Aorta (tissue), 5 donors: Measurements from ENCODE around the gene ANAPC2. TPM values are rescaled to one million over a fixed set of nuclear protein-coding genes. Genes with fewer than 3 reads are reported as not detected.

Experiments
- ATAC-seq: fragments of 200-7000 bp; cut with Tn5 transposase; one replicate; pipeline ENCODE4 v1.9.1; 2022; ENCODE audit warnings: moderate library complexity; ENCODE audit not compliant: low FRiP score
- DNase-seq, 2 donors: peaks; one replicate each; pipeline ENCODE4 v3.0.0-alpha.2; 2020
- H3K27ac ChIP-seq, 2 donors: one replicate each; pipeline ENCODE4 v1.5.1; 2013; ENCODE audit warnings: low read length in 2 of 2, mild to moderate bottlenecking in 2 of 2, moderate library complexity in 2 of 2, control low read depth in 1 of 2, inconsistent platforms in 1 of 2, low read depth in 1 of 2
- H3K27me3 ChIP-seq, 2 donors: one replicate each; pipeline ENCODE4 v1.6.1; 2013; ENCODE audit warnings: control low read depth in 1 of 2, low read length in 1 of 2, mild to moderate bottlenecking in 1 of 2, moderate library complexity in 1 of 2; ENCODE audit not compliant: insufficient read depth in 2 of 2, control insufficient read depth in 1 of 2
- H3K36me3 ChIP-seq, 2 donors: one replicate each; pipeline ENCODE4 v1.6.1; 2013; ENCODE audit warnings: control low read depth in 1 of 2, low read length in 1 of 2, mild to moderate bottlenecking in 1 of 2; ENCODE audit not compliant: insufficient read depth in 2 of 2, control insufficient read depth in 1 of 2
- H3K4me1 ChIP-seq, 2 donors: one replicate each; pipeline ENCODE4 v1.6.1; 2013; ENCODE audit warnings: low read length in 2 of 2, control low read depth in 1 of 2, mild to moderate bottlenecking in 1 of 2, moderate library complexity in 1 of 2; ENCODE audit not compliant: insufficient read depth in 2 of 2, control insufficient read depth in 1 of 2
- H3K4me3 ChIP-seq, 2 donors: one replicate each; pipeline ENCODE4 v1.5.1; 2013; ENCODE audit warnings: low read length in 2 of 2, control low read depth in 1 of 2, mild to moderate bottlenecking in 1 of 2
- H3K9me3 ChIP-seq: one replicate; pipeline ENCODE4 v1.6.1; 2013; ENCODE audit warnings: mild to moderate bottlenecking, low read length; ENCODE audit not compliant: control insufficient read depth
- WGBS, 2 donors: extraction: QIAGEN DNeasy Blood & Tissue Kit; methylation state at CpG; one replicate each; pipeline ENCODE4 v1.1.7; 2013; 5-methylcytosine and 5-hydroxymethylcytosine counted together
- intact Hi-C, 2 donors: fragments of 100-400 bp; cut with DNase I; formaldehyde crosslinking; loops; one replicate each; pipeline versions ENCODE4 v1.14.2 to v1.15.0; 2022
- polyA plus RNA-seq, 2 donors: library from polyadenylated mRNA; stranded (reverse); fragments of 200-250 nt; gene quantifications; one replicate each; pipeline ENCODE4 v1.2.3, GENCODE V29; 2013
- total RNA-seq, 2 donors: library from RNA; stranded (reverse); fragmentation: NEBNext Ultra II Directional; extraction: Animal tissue kit (Norgen Biotek cat#: 25700); gene quantifications; one replicate each; pipeline ENCODE4 v1.2.1, GENCODE V29; 2021
- donor health status: healthy with polysubstance abuse.
- donor health status: Bipolar disorder and iron deficiency.
- donor health status: DM: no; HTN: no; CAD: no.
- donor health status: DM: no; HTN: no; CAD: no.
- donor health status: DM: yes; HTN: yes; CAD: no.

The ANAPC2 gene
- total and polyA plus RNA-seq, 4 donors: 13.3 to 84.5 (median 46.4) TPM

- ATAC-seq (no peak), DNase-seq (no peak)
- no peak overlapping the region for H3K4me3 ChIP-seq
- no peak overlapping the region for H3K27ac ChIP-seq
- no peaks in the 10 kb centered on the region for H3K27me3 ChIP-seq
- no peaks in the 10 kb centered on the region for H3K4me1 ChIP-seq
- no peaks in the 10 kb centered on the region for H3K9me3 ChIP-seq
- intact Hi-C loops: no loop called here
- no peaks in the 10 kb centered on the region for H3K36me3 ChIP-seq
- WGBS, 2 donors: 80% methylated on average over 4 of the region's 4 CpGs
Observed at GRCh38 chr9:137134191-137134590, 54.2 kb downstream of the ANAPC2 start.

DNA sequence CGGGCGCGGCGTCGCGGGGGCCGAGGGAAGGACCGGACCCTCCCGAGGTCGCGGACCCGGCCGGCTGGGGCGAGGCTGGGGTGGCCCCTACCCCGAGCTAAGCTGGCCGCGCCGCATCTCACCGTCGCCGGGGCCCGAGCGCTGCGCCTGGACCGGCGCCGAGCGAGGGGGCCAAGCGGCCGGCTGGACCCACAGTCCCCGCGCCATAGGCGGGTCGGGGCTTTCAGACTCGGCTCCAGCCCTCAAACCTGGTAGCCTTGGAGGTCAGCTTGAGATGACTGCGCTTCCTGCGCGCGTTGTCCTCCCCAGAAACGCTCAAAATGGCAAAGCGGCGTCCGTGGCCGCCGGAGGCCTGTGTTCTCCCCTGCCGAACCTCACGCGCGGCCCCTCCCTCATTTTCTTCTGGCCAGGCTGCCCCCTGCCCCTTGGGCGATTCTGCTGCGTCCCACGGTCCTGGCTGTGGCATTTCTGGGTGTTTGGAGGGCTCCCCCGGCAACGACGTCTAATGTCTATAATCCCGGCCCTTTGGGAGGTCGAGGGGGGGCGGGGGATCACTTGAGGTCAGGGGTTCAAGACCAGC, 58.1 kb downstream of the ANAPC2 start:
- WGBS, 2 donors: 6 to 8% methylated on average over 54 to 58 of the region's 58 CpGs

DNA sequence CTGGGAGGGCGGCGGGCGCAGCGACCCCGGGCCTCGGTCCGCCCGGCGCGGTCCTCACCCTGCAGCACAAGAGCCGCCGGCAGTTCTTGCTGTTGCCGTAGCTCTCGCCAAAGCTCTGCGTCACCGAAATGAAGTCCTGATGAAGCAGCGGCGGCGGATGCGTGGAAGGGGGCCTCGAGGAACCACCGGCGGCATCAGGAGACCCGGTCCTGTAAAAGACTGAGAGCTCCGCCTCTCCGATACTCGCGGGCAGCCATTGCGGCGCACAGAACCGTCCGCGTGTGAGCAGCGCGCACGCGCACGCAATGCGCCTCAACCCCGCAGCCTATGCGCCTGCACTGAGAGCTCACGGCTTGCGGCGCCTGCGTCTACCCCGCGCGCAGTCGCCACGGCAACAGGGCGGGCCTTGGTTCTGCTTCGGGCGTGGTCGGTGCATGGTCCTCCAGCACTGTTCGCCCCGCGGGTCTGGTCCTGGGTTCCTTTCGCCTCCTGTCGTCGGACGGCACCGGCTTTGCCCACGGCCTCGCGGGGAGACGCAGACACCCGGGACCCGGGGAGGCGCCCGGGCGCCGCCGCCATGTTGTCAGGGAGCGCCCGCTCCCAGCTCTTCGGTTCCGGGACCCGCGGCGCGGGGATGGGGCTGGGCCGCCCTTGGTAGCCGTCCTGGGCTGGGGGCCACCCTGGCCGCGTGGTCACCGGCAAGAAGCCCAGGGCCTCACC, 58.7 kb downstream of the ANAPC2 start:
- intact Hi-C loops: no loop called here
- WGBS, 2 donors: 0 to 1% methylated on average over 78 to 86 of the region's 86 CpGs
- Histone ChIP-seq H3K9me3 (no peaks in the 10 kb centered on the region), H3K27me3 (no peaks in the 10 kb centered on the region), H3K4me3 (peak overlapping the region; percentile 14 to 35), H3K27ac (no peak overlapping the region), H3K4me1 (no peaks in the 10 kb centered on the region), H3K36me3 (no peaks in the 10 kb centered on the region)
- ATAC-seq (peak; percentile 97), DNase-seq (peak; percentile 92 to 94)

More for the DNA sequence above, 58.1 kb downstream of the ANAPC2 start:
- intact Hi-C loops: no loop called here
- H3K27ac ChIP-seq: no peak overlapping the region
- H3K9me3 ChIP-seq: no peaks in the 10 kb centered on the region
- no peaks in the 10 kb centered on the region for H3K27me3 ChIP-seq
- no peaks in the 10 kb centered on the region for H3K36me3 ChIP-seq
- H3K4me3 ChIP-seq: peak overlapping the region; percentile 14 to 35
- DNase-seq: no peak
- no peak for ATAC-seq
- no peaks in the 10 kb centered on the region for H3K4me1 ChIP-seq

GRCh38 chr9:137128862-137129455, 59.4 kb downstream of the ANAPC2 start:
- intact Hi-C loops: no loop called here
- H3K27me3 ChIP-seq: no peaks in the 10 kb centered on the region
- DNase-seq: no peak
- no peak overlapping the region for H3K27ac ChIP-seq
- H3K36me3 ChIP-seq: no peaks in the 10 kb centered on the region
- no peaks in the 10 kb centered on the region for H3K4me1 ChIP-seq
- WGBS, 2 donors: 23 to 27% methylated on average over 37 of the region's 37 CpGs
- peak overlapping the region; percentile 14 to 35 for H3K4me3 ChIP-seq
- peak; percentile 36 for ATAC-seq
- H3K9me3 ChIP-seq: no peaks in the 10 kb centered on the region

DNA sequence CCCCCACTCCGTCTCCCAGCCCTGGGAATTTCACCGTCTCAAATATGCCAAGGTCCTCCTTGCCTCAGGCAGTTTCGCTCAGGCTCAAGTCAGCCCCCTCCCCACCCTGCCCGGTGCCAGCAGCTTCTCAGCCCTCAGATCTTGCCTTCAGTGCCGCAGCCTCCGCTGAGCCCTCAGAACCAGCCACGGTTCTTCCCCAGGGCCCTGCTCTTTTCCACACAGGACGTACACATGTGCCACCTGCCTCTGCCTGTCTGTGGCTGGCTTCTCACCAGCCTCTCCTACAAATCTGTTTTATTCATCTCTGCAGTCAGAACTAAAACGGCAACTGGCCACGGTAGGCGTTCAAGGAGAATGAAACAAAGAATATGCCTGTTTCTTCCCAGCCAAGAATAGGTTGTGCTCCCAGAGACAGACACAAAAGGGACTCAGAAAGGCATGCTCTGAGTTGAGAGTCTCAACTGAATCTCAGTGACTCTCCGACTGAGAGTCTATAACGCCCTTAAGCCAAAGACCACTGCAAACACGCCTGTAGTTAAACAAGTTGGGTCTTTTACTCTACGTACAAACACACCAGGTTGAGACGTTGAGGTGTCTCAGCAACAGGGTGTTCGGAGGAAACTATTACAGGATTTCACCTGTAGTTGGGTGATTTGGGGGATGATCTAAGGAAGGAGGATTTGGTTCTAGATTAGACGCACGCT, 60.0 kb downstream of the ANAPC2 start:
- no peaks in the 10 kb centered on the region for H3K9me3 ChIP-seq
- H3K27ac ChIP-seq: no peak overlapping the region
- DNase-seq (no peak), ATAC-seq (no peak)
- no peaks in the 10 kb centered on the region for H3K4me1 ChIP-seq
- no peaks in the 10 kb centered on the region for H3K36me3 ChIP-seq
- no peaks in the 10 kb centered on the region for H3K27me3 ChIP-seq
- WGBS, 2 donors: 50 to 61% methylated on average over 19 of the region's 19 CpGs
- intact Hi-C loops: no loop called here
- H3K4me3 ChIP-seq: no peak overlapping the region

- no peaks in the 10 kb centered on the region for H3K27me3 ChIP-seq
- H3K9me3 ChIP-seq: no peaks in the 10 kb centered on the region
- no peak overlapping the region for H3K4me3 ChIP-seq
- intact Hi-C loops: no loop called here
- H3K36me3 ChIP-seq: no peaks in the 10 kb centered on the region
- WGBS, 2 donors: 8 to 18% methylated on average over 24 of the region's 24 CpGs
- H3K27ac ChIP-seq: no peak overlapping the region
- peak in 1 of 2 donors; percentile 58 for DNase-seq
- peak; percentile 15 for ATAC-seq
- H3K4me1 ChIP-seq: no peaks in the 10 kb centered on the region
Observed at GRCh38 chr9:137127301-137128157, 60.8 kb downstream of the ANAPC2 start.

DNA sequence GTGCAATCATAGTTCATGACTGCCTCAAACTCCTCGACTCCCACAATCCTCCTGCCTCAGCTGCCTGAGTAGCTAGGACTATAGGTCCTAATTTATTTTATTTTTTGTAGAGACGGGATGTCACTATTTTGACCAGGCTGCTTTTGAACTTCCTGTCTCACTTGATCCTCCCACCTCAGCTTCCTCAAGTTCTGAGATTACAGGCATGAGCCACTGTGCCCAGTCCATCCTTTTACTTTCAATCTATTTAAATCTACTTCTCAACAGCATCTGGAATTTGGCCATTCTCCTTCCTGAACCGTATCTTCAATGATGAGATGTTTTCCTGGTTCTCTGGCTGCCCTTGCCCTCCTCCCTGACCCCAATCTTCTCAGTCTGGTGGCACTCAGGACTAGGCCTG, 61.6 kb downstream of the ANAPC2 start:
- 52 to 55% methylated on average over 3 of the region's 3 CpGs for WGBS, 2 donors
- intact Hi-C loops: no loop called here
- DNase-seq (no peak), ATAC-seq (no peak)
- H3K4me3 ChIP-seq: no peak overlapping the region
- no peaks in the 10 kb centered on the region for H3K36me3 ChIP-seq
- no peaks in the 10 kb centered on the region for H3K4me1 ChIP-seq
- H3K27me3 ChIP-seq: no peaks in the 10 kb centered on the region
- H3K9me3 ChIP-seq: no peaks in the 10 kb centered on the region
- H3K27ac ChIP-seq: no peak overlapping the region
